ENCODE results near the gene LCN6. TPM values are rescaled to one million over a fixed set of nuclear protein-coding genes. Genes with fewer than 3 reads are reported as not detected.
A peak's percentile ranks its signal among the peaks of the same experiment; 100 is the strongest.

LCN6 gene
- total and polyA plus RNA-seq, 9 of the 15 experiments (the other 6 are each of a cell fraction or from before 2014, with no cell fraction given) = 0.10 to 0.45 (median 0.37) TPM; not detected in 5

- no peak for TF ChIP-seq CREB3 (tag; conservative IDR thresholded peaks at IDR 0.05; ENCODE audit: low read depth)
- no peak for TF ChIP-seq ZNF174 (CRISPR knock-in tag; IDR thresholded peaks at IDR 0.05)
- TF ChIP-seq E2F6 (IDR thresholded peaks at IDR 0.05; ENCODE audit: borderline replicate concordance in 1 of 2, extremely low read depth in 1 of 2, insufficient read depth in 1 of 2, insufficient read length in 1 of 2, low read depth in 1 of 2, low read length in 1 of 2, poor library complexity in 1 of 2, severe bottlenecking in 1 of 2) = peak in 1 of 2 experiments; percentile 5
- no peak for TF ChIP-seq ZNF184 (CRISPR knock-in tag; IDR thresholded peaks at IDR 0.05)
- no peak for TF ChIP-seq TRIM24 (IDR thresholded peaks at IDR 0.05)
- TF ChIP-seq PURB (CRISPR knock-in tag; IDR thresholded peaks at IDR 0.05; ENCODE audit: low read depth) = no peak
- peak; percentile 53 for TF ChIP-seq ZBTB40 (IDR thresholded peaks at IDR 0.05)
- TF ChIP-seq ZBTB40 (CRISPR knock-in tag; IDR thresholded peaks at IDR 0.05) = no peak
- no peak for TF ChIP-seq TCF7 (IDR thresholded peaks at IDR 0.05; ENCODE audit: borderline replicate concordance)
- no peak for TF ChIP-seq STAT5B (CRISPR knock-in tag; IDR thresholded peaks at IDR 0.05)
- TF ChIP-seq GABPA (tag; conservative IDR thresholded peaks at IDR 0.05; ENCODE audit: low read depth) = no peak
- no peak for TF ChIP-seq ADNP (tag; IDR thresholded peaks at IDR 0.05)
Observed at GRCh38 chr9:136791516-136792276, 43.4 kb upstream of the LCN6 start (continued).

Measured in K562 (cell line).